Measurements from ENCODE around the gene TSPEAR. TPM values are rescaled to one million over a fixed set of nuclear protein-coding genes. Genes with fewer than 3 reads are reported as not detected.
"Not testable (repeated sequence)": the region's sequence is repeated elsewhere in the genome, so short reads cannot be mapped to it uniquely, and the experiment has no call there.

The TSPEAR gene
- total RNA-seq, 6 experiments from 2014 or later = not detected

- intact Hi-C loops (cut with DNase I) = no loop called here
- ATAC-seq (no peak), DNase-seq (no peak)
- Histone ChIP-seq H3K27me3 (no peaks in the 10 kb centered on the region), H3K36me3 (no peaks in the 10 kb centered on the region), H3K4me1 (no peaks in the 10 kb centered on the region), H3K27ac (no peak overlapping the region), H3K4me3 (no peak overlapping the region), H3K9me3 (no peaks in the 10 kb centered on the region)
- WGBS (ENCODE audit: insufficient coverage, low coverage, low lambda C conversion rate, missing lambda C conversion rate) = 49% methylated on average over 11 of the region's 11 CpGs
- TF ChIP-seq CTCF (IDR thresholded peaks at IDR 0.05) = no peak
- no peak for TF ChIP-seq POLR2A (IDR thresholded peaks at IDR 0.05)
Measured at GRCh38 chr21:44687671-44688070, 23.7 kb downstream of the TSPEAR start.

- DNase-seq (no peak), ATAC-seq (no peak)
- no peaks in the 10 kb centered on the region for H3K9me3 ChIP-seq
- no peak overlapping the region for H3K27ac ChIP-seq
- no peaks in the 10 kb centered on the region for H3K4me1 ChIP-seq
- H3K36me3 ChIP-seq = no peaks in the 10 kb centered on the region
- H3K27me3 ChIP-seq = no peaks in the 10 kb centered on the region
- no peak overlapping the region for H3K4me3 ChIP-seq
- 56% methylated on average over 14 of the region's 25 CpGs for WGBS (ENCODE audit: insufficient coverage, low coverage, low lambda C conversion rate, missing lambda C conversion rate)
- intact Hi-C loops (cut with DNase I) = no loop called here
- TF ChIP-seq POLR2A (IDR thresholded peaks at IDR 0.05) (no peak), CTCF (IDR thresholded peaks at IDR 0.05) (no peak)
Measured at GRCh38 chr21:44686843-44687561, 24.4 kb downstream of the TSPEAR start.

GRCh38 chr21:44686000-44686781 lies 25.2 kb downstream of the TSPEAR start:
- no peak overlapping the region for H3K4me3 ChIP-seq
- H3K4me1 ChIP-seq = no peaks in the 10 kb centered on the region
- TF ChIP-seq POLR2A (IDR thresholded peaks at IDR 0.05) = no peak
- TF ChIP-seq CTCF (IDR thresholded peaks at IDR 0.05) = no peak
- H3K36me3 ChIP-seq = no peaks in the 10 kb centered on the region
- H3K27ac ChIP-seq = no peak overlapping the region
- intact Hi-C loops (cut with DNase I) = no loop called here
- DNase-seq = no peak
- H3K27me3 ChIP-seq = no peaks in the 10 kb centered on the region
- peak in 1 of 4 donors; percentile 18 for ATAC-seq
- H3K9me3 ChIP-seq = no peaks in the 10 kb centered on the region
- 0% methylated on average over 2 of the region's 14 CpGs for WGBS (ENCODE audit: insufficient coverage, low coverage, low lambda C conversion rate, missing lambda C conversion rate)

- H3K4me1 ChIP-seq; DNase-seq; H3K4me3 ChIP-seq; H3K36me3 ChIP-seq; H3K27me3 ChIP-seq; intact Hi-C loops (cut with DNase I); H3K27ac ChIP-seq; H3K9me3 ChIP-seq: not testable (repeated sequence)
- WGBS (ENCODE audit: insufficient coverage, low coverage, low lambda C conversion rate, missing lambda C conversion rate) = no CpG with 5 or more reads among the region's 6 CpGs
- peak in 1 of 4 donors; percentile 32 for ATAC-seq
Measured at GRCh38 chr21:44685050-44685449, 26.3 kb downstream of the TSPEAR start.

GRCh38 chr21:44684483-44684882 lies 26.9 kb downstream of the TSPEAR start:
- Histone ChIP-seq H3K4me1 (no peaks in the 10 kb centered on the region), H3K27me3 (no peaks in the 10 kb centered on the region), H3K36me3 (no peaks in the 10 kb centered on the region), H3K4me3 (no peak overlapping the region), H3K27ac (no peak overlapping the region), H3K9me3 (no peaks in the 10 kb centered on the region)
- TF ChIP-seq POLR2A (IDR thresholded peaks at IDR 0.05) (no peak), CTCF (IDR thresholded peaks at IDR 0.05) (no peak)
- intact Hi-C loops (cut with DNase I) = no loop called here
- ATAC-seq = no peak
- DNase-seq = no peak
- WGBS (ENCODE audit: insufficient coverage, low coverage, low lambda C conversion rate, missing lambda C conversion rate) = 77% methylated on average over 6 of the region's 6 CpGs

All from right lobe of liver (tissue), 6 donors.